Mucosa of stomach (tissue), 1 donor: ENCODE measurements around the gene LZTR1.
A peak's percentile ranks its signal among the peaks of the same experiment; 100 is the strongest.

Experiments
- H3K27me3 ChIP-seq: one replicate; pipeline ENCODE4 v1.7.0; 2013; ENCODE audit warnings: mild to moderate bottlenecking, low read length; ENCODE audit not compliant: control insufficient read depth, insufficient read depth
- H3K36me3 ChIP-seq: one replicate; pipeline ENCODE4 v1.7.0; 2013; ENCODE audit warnings: low read length; ENCODE audit not compliant: control insufficient read depth, insufficient read depth
- H3K4me1 ChIP-seq: one replicate; pipeline ENCODE4 v1.7.0; 2013; ENCODE audit warnings: mild to moderate bottlenecking, low read length; ENCODE audit not compliant: control insufficient read depth, insufficient read depth
- H3K4me3 ChIP-seq: one replicate; pipeline ENCODE4 v1.7.0; 2013; ENCODE audit warnings: low read length
- H3K9ac ChIP-seq: one replicate; pipeline ENCODE4 v1.7.0; 2013; ENCODE audit warnings: mild to moderate bottlenecking, low read length, moderate library complexity
- H3K9me3 ChIP-seq: one replicate; pipeline ENCODE4 v1.7.0; 2013; ENCODE audit warnings: mild to moderate bottlenecking, low read length, moderate library complexity; ENCODE audit not compliant: control insufficient read depth
- donor health status: Pancreatic carcinoma.

LZTR1 gene

GRCh38 chr22:20980938-20981722, 967 bp upstream of the LZTR1 start:
- H3K4me1 ChIP-seq = peaks cover 33% of the 10 kb centered on the region
- peak overlapping the region; percentile 89 for H3K9ac ChIP-seq
- peaks cover 6% of the 10 kb centered on the region for H3K27me3 ChIP-seq

DNA sequence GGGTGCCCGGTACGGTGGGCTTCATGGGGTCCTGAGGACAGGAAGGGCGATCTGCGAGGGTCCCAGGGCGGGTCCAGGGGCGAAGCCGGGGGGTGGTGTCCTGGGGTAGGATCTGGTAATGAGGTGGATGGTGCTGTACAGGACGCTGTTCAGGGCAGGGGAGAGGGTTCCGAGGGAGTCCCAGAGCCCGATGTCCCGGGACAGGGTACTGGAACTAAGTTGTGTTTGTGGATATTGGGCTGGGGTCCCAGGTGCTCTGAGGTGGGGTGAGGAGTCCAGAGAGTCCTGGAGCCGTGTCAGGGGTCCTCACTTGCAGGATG, 426 bp downstream of the LZTR1 start:
- H3K4me1 ChIP-seq = peaks cover 33% of the 10 kb centered on the region
- peak overlapping the region; percentile 89 for H3K9ac ChIP-seq
- no peaks in the 10 kb centered on the region for H3K36me3 ChIP-seq
- peaks cover 6% of the 10 kb centered on the region for H3K27me3 ChIP-seq
- peak overlapping the region; percentile 91 for H3K4me3 ChIP-seq
- no peaks in the 10 kb centered on the region for H3K9me3 ChIP-seq

More at GRCh38 chr22:20980938-20981722, 967 bp upstream of the LZTR1 start:
- Histone ChIP-seq H3K4me3 (peak overlapping the region; percentile 91), H3K36me3 (no peaks in the 10 kb centered on the region), H3K9me3 (no peaks in the 10 kb centered on the region)

DNA sequence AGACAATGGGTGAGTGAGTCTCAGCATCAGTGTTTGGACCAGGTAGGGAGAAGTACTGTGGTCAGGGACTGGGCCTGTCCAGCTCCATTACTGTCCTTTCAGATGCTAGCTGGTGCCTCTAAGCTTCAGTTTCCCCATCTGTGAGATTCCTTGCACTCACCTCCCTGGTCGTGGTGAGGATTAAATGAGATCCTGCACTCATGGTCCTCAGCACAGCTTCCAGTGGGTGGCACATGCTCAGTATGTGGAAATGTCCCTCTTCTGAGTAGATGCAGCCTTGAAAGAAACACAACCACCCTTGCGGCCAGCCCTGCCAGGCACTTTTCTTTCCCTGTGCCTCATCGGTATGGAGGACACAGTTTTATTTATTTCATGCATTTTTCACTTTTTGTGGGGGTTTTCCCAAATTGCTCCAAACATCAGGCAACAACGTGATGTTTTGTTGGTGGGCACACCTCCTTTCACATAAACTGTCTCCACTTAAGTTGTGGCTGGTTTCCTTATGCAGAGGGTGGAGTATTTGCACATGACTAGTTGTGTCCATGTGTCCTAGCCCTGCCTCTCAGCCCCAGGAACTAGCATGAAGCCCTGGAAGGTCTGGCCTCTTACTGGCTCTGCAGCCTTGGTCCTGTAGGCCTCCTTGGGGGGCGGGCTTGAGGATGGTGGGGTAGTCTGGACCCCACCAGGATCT, 1.1 kb downstream of the LZTR1 start:
- H3K9me3 ChIP-seq = no peaks in the 10 kb centered on the region
- H3K4me1 ChIP-seq = peaks cover 33% of the 10 kb centered on the region
- peak overlapping the region; percentile 91 for H3K4me3 ChIP-seq
- H3K9ac ChIP-seq = peak overlapping the region; percentile 89
- H3K27me3 ChIP-seq = peaks cover 6% of the 10 kb centered on the region
- H3K36me3 ChIP-seq = no peaks in the 10 kb centered on the region

DNA sequence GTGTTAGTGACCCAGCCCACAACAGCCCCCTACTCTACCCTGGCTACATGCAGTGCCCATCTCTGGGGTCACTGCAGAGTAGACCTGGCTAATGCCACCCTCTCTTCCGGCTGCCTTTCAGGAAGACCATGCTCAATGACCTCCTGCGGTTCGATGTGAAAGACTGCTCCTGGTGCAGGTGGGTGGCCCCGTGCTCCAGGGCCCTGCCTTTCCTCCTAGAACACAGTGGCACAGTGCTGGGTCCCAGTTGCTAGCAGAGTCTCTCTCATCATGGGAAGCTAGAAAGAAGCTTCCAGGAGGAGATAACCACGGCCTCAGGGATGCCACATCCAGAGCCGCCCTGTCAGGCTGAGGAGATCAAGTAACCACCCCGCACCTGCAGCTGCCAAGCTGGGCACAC, 3.6 kb downstream of the LZTR1 start:
- no peaks in the 10 kb centered on the region for H3K36me3 ChIP-seq
- no peaks in the 10 kb centered on the region for H3K9me3 ChIP-seq
- no peak overlapping the region for H3K4me3 ChIP-seq
- no peak overlapping the region for H3K9ac ChIP-seq
- no peaks in the 10 kb centered on the region for H3K27me3 ChIP-seq
- H3K4me1 ChIP-seq = peaks cover 19% of the 10 kb centered on the region

- peaks cover 13% of the 10 kb centered on the region for H3K4me1 ChIP-seq
- no peak overlapping the region for H3K9ac ChIP-seq
- H3K36me3 ChIP-seq = no peaks in the 10 kb centered on the region
- no peak overlapping the region for H3K4me3 ChIP-seq
- no peaks in the 10 kb centered on the region for H3K27me3 ChIP-seq
- no peaks in the 10 kb centered on the region for H3K9me3 ChIP-seq
These were observed 4.3 kb downstream of the LZTR1 start for GRCh38 chr22:20986365-20986764.

DNA sequence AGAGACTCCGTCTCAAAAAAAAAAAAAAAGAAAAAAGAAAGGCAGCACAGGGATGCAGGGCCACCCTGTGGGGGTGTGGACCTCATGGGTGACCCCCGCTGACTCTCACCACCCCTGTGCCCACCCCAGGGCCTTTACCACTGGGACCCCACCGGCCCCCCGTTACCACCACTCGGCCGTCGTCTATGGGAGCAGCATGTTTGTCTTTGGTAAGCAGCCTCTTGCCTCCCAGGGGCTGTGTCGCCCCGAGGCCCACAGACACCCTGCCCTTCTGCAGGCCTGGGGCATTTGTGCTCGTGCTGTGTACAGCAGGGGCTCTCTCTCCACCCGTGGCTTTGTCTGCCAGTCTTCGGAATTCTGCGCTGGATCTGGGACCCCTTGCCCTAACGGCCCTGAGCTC, 5.3 kb downstream of the LZTR1 start:
- no peaks in the 10 kb centered on the region for H3K27me3 ChIP-seq
- no peak overlapping the region for H3K9ac ChIP-seq
- peaks cover 10% of the 10 kb centered on the region for H3K4me1 ChIP-seq
- peaks cover 9% of the 10 kb centered on the region for H3K36me3 ChIP-seq
- H3K4me3 ChIP-seq = no peak overlapping the region
- H3K9me3 ChIP-seq = no peaks in the 10 kb centered on the region

DNA sequence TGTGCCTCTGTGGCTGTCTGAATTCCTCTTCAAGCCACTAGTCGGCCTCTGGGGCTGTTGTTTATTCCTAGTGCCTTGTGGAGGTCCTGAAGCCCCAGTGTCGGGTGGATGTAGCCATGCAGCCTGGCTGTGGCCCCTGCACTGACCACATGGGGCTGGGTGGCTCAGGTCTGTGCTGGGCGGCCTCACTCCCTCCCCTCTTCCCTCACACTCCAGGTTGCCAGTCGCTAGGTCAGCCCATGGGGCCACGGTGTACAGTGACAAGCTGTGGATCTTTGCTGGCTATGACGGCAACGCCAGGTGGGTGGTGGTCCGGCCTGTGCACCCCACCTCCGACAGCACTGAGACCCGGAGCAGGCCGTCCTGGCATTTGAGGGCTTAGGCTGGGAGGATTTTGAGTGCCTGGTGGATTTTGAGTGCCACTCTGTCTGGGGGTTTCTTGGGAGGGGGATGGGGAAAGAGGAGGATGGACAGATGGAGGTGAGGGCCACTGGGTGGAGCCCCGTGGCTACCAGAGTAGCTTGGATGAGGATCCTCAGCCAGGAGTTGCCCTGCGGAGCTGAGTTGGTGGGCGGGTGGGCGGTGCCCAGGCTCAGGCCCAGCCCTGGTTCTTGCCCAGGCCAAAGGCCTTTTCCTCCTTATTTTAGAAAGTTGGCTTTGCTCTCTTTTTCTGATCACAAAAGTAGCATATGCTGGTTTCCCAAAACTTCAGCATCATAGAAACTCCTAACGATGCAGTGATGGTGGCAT, 6.7 kb downstream of the LZTR1 start:
- no peaks in the 10 kb centered on the region for H3K4me1 ChIP-seq
- H3K9me3 ChIP-seq = no peaks in the 10 kb centered on the region
- no peaks in the 10 kb centered on the region for H3K27me3 ChIP-seq
- peaks cover 17% of the 10 kb centered on the region for H3K36me3 ChIP-seq
- H3K9ac ChIP-seq = no peak overlapping the region
- no peak overlapping the region for H3K4me3 ChIP-seq

DNA sequence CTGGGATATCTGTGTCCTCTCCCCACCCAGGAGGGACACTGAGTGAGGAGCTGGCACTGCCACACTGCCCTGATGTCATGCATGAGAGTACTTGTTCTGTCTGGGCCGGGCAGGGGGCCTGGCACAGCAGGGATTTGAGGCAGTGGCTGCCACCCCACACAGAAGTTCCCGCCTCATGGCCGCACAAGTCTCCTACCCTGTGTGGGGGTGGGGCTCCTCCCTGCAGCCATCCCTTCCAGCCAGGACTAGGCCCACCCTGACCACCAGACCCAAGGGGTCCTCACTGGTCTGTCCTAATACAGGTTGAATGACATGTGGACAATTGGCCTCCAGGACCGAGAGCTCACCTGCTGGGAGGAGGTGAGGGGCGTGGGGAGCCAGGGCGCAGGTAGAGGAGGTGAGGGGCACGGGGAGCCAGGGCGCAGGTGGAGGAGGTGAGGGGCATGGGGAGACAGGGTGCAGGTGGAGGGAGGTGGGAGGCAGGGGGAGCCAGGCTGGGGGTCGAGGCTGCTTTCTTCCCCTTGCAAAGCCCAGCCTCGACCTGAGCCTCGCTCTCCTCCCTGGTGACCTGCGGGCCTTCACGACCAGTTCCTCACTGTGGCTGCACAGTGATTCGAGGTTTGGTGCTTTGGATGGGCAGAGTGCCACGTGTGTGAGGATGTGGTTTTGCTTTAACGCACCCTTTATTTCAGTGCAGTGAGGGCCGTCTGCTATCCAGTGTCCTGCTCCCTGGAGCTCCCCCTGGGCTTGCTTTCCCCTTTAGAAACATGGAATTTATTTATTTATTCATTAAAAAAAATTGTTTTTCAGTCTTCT, 7.4 kb downstream of the LZTR1 start:
- Histone ChIP-seq H3K36me3 (peaks cover 17% of the 10 kb centered on the region), H3K9me3 (no peaks in the 10 kb centered on the region), H3K4me3 (no peak overlapping the region), H3K27me3 (no peaks in the 10 kb centered on the region), H3K4me1 (no peaks in the 10 kb centered on the region), H3K9ac (no peak overlapping the region)

GRCh38 chr22:20990184-20991180, 8.4 kb downstream of the LZTR1 start:
- Histone ChIP-seq H3K9me3 (no peaks in the 10 kb centered on the region), H3K9ac (no peak overlapping the region), H3K27me3 (no peaks in the 10 kb centered on the region), H3K4me1 (no peaks in the 10 kb centered on the region), H3K4me3 (no peak overlapping the region), H3K36me3 (peaks cover 17% of the 10 kb centered on the region)

DNA sequence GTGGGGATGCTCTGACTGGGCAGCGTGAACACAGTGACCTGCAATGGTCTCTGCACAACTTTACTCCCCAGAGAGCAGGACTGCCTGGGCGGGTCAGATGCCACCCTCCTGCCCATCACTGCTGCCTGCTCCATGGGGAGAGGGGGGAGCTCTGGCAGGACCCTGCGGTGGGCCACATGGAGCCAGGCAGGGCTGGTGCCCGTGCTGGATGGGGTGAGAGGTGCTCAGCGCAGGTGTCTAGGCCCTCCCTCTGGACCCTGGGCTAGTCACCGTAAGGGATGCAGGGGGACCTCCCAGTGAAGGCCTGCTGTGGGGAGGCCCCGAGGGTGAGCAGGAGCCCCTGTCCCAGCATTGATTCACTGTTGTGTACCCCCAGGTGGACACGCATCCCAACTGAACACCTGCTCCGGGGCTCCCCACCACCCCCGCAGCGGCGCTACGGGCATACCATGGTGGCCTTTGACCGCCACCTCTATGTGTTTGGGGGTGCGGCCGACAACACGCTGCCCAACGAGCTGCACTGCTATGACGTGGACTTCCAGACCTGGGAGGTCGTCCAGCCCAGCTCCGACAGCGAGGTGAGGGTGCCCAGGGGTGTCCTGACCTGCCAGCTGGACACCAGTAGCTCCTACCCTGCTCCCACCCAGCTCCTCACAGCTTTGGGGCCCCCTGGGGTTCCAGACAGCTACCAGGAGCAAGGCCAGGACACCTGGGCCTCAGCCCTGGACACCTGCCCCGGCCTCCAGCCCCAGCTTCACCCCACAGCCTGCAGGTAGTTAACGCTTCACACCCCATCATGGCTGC, 9.4 kb downstream of the LZTR1 start:
- H3K36me3 ChIP-seq = peaks cover 17% of the 10 kb centered on the region
- no peaks in the 10 kb centered on the region for H3K27me3 ChIP-seq
- no peak overlapping the region for H3K9ac ChIP-seq
- H3K9me3 ChIP-seq = no peaks in the 10 kb centered on the region
- H3K4me1 ChIP-seq = no peaks in the 10 kb centered on the region
- H3K4me3 ChIP-seq = no peak overlapping the region
